SU-DHL-6 (cell line): ENCODE data around the gene FBXL13.

Experiments used
- CTCF ChIP-seq: fragments of 200-600 bp; sonication (generic); IDR thresholded peaks from one replicate; pipeline ENCODE4 v1.5.1; 2017; ENCODE audit warnings: antibody characterized with exemption, mild to moderate bottlenecking, low read length, moderate library complexity; ENCODE audit not compliant: insufficient read depth, poor library complexity, severe bottlenecking
- EZH2phosphoT487 ChIP-seq: fragments of 200-600 bp; sonication (generic), shearing (Covaris generic); conservative IDR thresholded peaks from 2 replicates; pipeline ENCODE4 v1.6.1; 2018; ENCODE audit warnings: mild to moderate bottlenecking, antibody characterized with exemption, low read length, moderate library complexity, mixed read lengths

- no peak for TF ChIP-seq CTCF
- no peak for TF ChIP-seq EZH2phosphoT487
Measured at GRCh38 chr7:103075337-103075918, 832 bp upstream of the FBXL13 start.
